ENCODE results near the gene RAB5B. TPM values are rescaled to one million over a fixed set of nuclear protein-coding genes. Genes with fewer than 3 reads are reported as not detected.

Gene RAB5B
- total and polyA plus RNA-seq, 4 donors, result 64.5 to 118 (median 91.3) TPM

DNA sequence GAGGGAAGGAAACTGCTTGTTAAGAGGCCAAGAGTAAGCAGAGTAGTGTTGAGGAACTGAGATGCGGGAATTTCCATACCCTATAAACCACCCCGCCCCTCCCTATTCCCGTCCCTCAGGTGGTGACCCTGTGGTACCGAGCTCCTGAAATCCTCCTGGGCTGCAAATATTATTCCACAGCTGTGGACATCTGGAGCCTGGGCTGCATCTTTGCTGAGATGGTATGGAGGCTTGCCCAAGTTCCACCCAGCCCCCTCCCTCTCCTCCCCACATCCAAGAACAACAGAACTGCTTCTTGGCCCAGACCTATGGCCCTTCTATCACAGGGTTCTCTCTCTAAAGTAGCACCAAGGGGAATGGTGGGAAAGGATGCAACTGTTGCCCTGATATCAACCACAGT, 4.5 kb upstream of the RAB5B start:
- H3K9ac ChIP-seq (ENCODE audit: insufficient read depth in 1 of 2, low read length in 2 of 2), result no peak overlapping the region
- no peak for TF ChIP-seq CTCF (IDR thresholded peaks at IDR 0.05; ENCODE audit: control extremely low read depth, extremely low read depth)
- H3K4me1 ChIP-seq (ENCODE audit: control insufficient read depth in 5 of 5, insufficient read depth in 5 of 5, low read length in 5 of 5), result peaks cover 3 to 33% (median 6%) of the 10 kb centered on the region in 5 donors
- DNase-seq (peak in 1 of 3 donors; percentile 27), ATAC-seq (ENCODE audit: insufficient read depth, low FRiP score) (no peak)
- H3K4me3 ChIP-seq, result no peak overlapping the region
- WGBS, 2 donors, result 83 to 98% methylated on average over 4 of the region's 4 CpGs
- no peaks in the 10 kb centered on the region for H3K9me3 ChIP-seq (ENCODE audit: control insufficient read depth in 4 of 4, insufficient read depth in 3 of 4, low read length in 3 of 4)
- no peaks in the 10 kb centered on the region for H3K27me3 ChIP-seq (ENCODE audit: control insufficient read depth in 3 of 3, insufficient read depth in 3 of 3, low read length in 2 of 3)
- H3K27ac ChIP-seq (ENCODE audit: low read depth in 1 of 2, low read length in 1 of 2), result no peak overlapping the region
- H3K36me3 ChIP-seq (ENCODE audit: control insufficient read depth in 4 of 4, insufficient read depth in 4 of 4, low read length in 4 of 4), result peaks cover 0 to 16% (median 4%) of the 10 kb centered on the region in 4 donors

DNA sequence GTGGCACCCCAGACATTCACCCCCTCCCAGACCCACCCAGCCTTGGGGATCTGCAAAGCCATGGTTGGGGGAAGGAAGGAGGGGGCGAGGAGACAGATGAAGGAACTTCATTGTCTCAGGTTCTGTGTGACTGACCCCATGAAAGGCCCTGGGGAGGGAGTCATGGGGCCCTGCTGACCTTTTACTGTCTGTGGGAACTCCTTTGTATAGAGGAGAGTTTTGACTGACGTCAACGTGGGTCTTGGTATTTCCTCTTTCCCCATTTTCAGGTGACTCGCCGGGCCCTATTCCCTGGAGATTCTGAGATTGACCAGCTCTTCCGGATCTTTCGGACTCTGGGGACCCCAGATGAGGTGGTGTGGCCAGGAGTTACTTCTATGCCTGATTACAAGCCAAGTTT, 3.1 kb upstream of the RAB5B start:
- Histone ChIP-seq H3K27me3 (ENCODE audit: control insufficient read depth in 3 of 3, insufficient read depth in 3 of 3, low read length in 2 of 3) (no peaks in the 10 kb centered on the region), H3K36me3 (ENCODE audit: control insufficient read depth in 4 of 4, insufficient read depth in 4 of 4, low read length in 4 of 4) (peaks cover 0 to 16% (median 4%) of the 10 kb centered on the region in 4 donors), H3K9ac (ENCODE audit: insufficient read depth in 1 of 2, low read length in 2 of 2) (no peak overlapping the region), H3K27ac (ENCODE audit: low read depth in 1 of 2, low read length in 1 of 2) (no peak overlapping the region), H3K4me1 (ENCODE audit: control insufficient read depth in 5 of 5, insufficient read depth in 5 of 5, low read length in 5 of 5) (peaks cover 1 to 45% (median 12%) of the 10 kb centered on the region in 5 donors), H3K4me3 (no peak overlapping the region), H3K9me3 (ENCODE audit: control insufficient read depth in 4 of 4, insufficient read depth in 3 of 4, low read length in 3 of 4) (no peaks in the 10 kb centered on the region)
- no peak for TF ChIP-seq CTCF (IDR thresholded peaks at IDR 0.05; ENCODE audit: control extremely low read depth, extremely low read depth)
- 89 to 92% methylated on average over 7 of the region's 7 CpGs for WGBS, 2 donors
- no peak for DNase-seq
- ATAC-seq (ENCODE audit: insufficient read depth, low FRiP score), result no peak

DNA sequence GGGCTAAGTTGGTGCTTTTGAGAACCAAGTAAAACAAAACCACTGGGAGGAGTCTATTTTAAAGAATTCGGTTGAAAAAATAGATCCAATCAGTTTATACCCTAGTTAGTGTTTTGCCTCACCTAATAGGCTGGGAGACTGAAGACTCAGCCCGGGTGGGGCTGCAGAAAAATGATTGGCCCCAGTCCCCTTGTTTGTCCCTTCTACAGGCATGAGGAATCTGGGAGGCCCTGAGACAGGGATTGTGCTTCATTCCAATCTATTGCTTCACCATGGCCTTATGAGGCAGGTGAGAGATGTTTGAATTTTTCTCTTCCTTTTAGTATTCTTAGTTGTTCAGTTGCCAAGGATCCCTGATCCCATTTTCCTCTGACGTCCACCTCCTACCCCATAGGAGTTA, 1.8 kb upstream of the RAB5B start:
- Histone ChIP-seq H3K4me3 (no peak overlapping the region), H3K9me3 (ENCODE audit: control insufficient read depth in 4 of 4, insufficient read depth in 3 of 4, low read length in 3 of 4) (no peaks in the 10 kb centered on the region), H3K9ac (ENCODE audit: insufficient read depth in 1 of 2, low read length in 2 of 2) (no peak overlapping the region), H3K27ac (ENCODE audit: low read depth in 1 of 2, low read length in 1 of 2) (peak overlapping the region in 1 of 2 donors; percentile 38), H3K36me3 (ENCODE audit: control insufficient read depth in 4 of 4, insufficient read depth in 4 of 4, low read length in 4 of 4) (peaks cover 0 to 20% (median 6%) of the 10 kb centered on the region in 4 donors), H3K4me1 (ENCODE audit: control insufficient read depth in 5 of 5, insufficient read depth in 5 of 5, low read length in 5 of 5) (peaks cover 3 to 45% (median 12%) of the 10 kb centered on the region in 5 donors), H3K27me3 (ENCODE audit: control insufficient read depth in 3 of 3, insufficient read depth in 3 of 3, low read length in 2 of 3) (no peaks in the 10 kb centered on the region)
- ATAC-seq (ENCODE audit: insufficient read depth, low FRiP score), result no peak
- DNase-seq, result peak in 1 of 3 donors; percentile 6
- no peak for TF ChIP-seq CTCF (IDR thresholded peaks at IDR 0.05; ENCODE audit: control extremely low read depth, extremely low read depth)
- 59 to 75% methylated on average over 3 of the region's 3 CpGs for WGBS, 2 donors

DNA sequence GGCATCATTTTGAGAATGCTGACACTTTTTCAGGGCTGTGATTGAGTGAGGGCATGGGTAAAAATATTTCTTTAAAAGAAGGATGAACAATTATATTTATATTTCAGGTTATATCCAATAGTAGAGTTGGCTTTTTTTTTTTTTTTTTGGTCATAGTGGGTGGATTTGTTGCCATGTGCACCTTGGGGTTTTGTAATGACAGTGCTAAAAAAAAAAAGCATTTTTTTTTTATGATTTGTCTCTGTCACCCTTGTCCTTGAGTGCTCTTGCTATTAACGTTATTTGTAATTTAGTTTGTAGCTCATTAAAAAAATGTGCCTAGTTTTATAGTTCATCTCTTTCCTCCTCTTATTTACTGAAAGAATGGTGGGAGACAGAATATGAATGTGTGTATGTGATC, 1.4 kb upstream of the RAB5B start:
- WGBS, 2 donors, result 27 to 28% methylated on average over 1 of the region's 1 CpG
- DNase-seq (peak in 1 of 3 donors; percentile 3), ATAC-seq (ENCODE audit: insufficient read depth, low FRiP score) (no peak)
- no peaks in the 10 kb centered on the region for H3K27me3 ChIP-seq (ENCODE audit: control insufficient read depth in 3 of 3, insufficient read depth in 3 of 3, low read length in 2 of 3)
- H3K27ac ChIP-seq (ENCODE audit: low read depth in 1 of 2, low read length in 1 of 2), result peak overlapping the region; percentile 92 to 98
- no peak for TF ChIP-seq CTCF (IDR thresholded peaks at IDR 0.05; ENCODE audit: control extremely low read depth, extremely low read depth)
- peaks cover 0 to 20% (median 6%) of the 10 kb centered on the region in 4 donors for H3K36me3 ChIP-seq (ENCODE audit: control insufficient read depth in 4 of 4, insufficient read depth in 4 of 4, low read length in 4 of 4)
- H3K4me1 ChIP-seq (ENCODE audit: control insufficient read depth in 5 of 5, insufficient read depth in 5 of 5, low read length in 5 of 5), result peaks cover 3 to 41% (median 12%) of the 10 kb centered on the region in 5 donors
- H3K9me3 ChIP-seq (ENCODE audit: control insufficient read depth in 4 of 4, insufficient read depth in 3 of 4, low read length in 3 of 4), result no peaks in the 10 kb centered on the region
- peak overlapping the region; percentile 57 to 100 for H3K9ac ChIP-seq (ENCODE audit: insufficient read depth in 1 of 2, low read length in 2 of 2)
- peak overlapping the region; percentile 69 for H3K4me3 ChIP-seq

Data from lung (tissue), 12 donors.